Suprapubic skin (tissue), 4 donors: Measurements from ENCODE around the gene CDKN2D.

ENCODE experiments used
- CTCF ChIP-seq, 2 donors: fragments of 200-600 bp in 1 of 2; fragments of 450-650 bp in 1 of 2; sonication (generic) in 1 of 2; IDR thresholded peaks; one replicate each; pipeline ENCODE4 v1.5.1; 2016 to 2019; ENCODE audit warnings: antibody characterized with exemption in 2 of 2, mild to moderate bottlenecking in 1 of 2, moderate library complexity in 1 of 2
- EP300 ChIP-seq: sonication (generic); formaldehyde crosslinking; IDR thresholded peaks from one replicate; pipeline ENCODE4 v1.6.1; 2017; ENCODE audit warnings: antibody characterized with exemption
- POLR2A ChIP-seq, 2 donors: fragments of 450-650 bp; IDR thresholded peaks; one replicate each; pipeline ENCODE4 v1.6.1; 2017; ENCODE audit warnings: antibody characterized with exemption in 2 of 2, mild to moderate bottlenecking in 2 of 2, moderate library complexity in 2 of 2
- POLR2AphosphoS5 ChIP-seq, 3 donors: sonication (generic); formaldehyde crosslinking; IDR thresholded peaks; one replicate each; pipeline ENCODE4 v1.6.1; 2017; ENCODE audit warnings: antibody characterized with exemption in 3 of 3

GRCh38 chr19:10555610-10555973, 13.2 kb downstream of the CDKN2D start:
- TF ChIP-seq POLR2A (IDR thresholded peaks at IDR 0.05), result no peak
- TF ChIP-seq EP300, result no peak
- no peak for TF ChIP-seq CTCF (IDR thresholded peaks at IDR 0.05)
- TF ChIP-seq POLR2AphosphoS5 (IDR thresholded peaks at IDR 0.05), result no peak
